Testis (tissue), 2 donors: ENCODE data around the gene LRRC53.

Experiments
- POLR2A ChIP-seq: fragments of 450-650 bp; IDR thresholded peaks from one replicate; pipeline ENCODE4 v1.6.1; 2017; ENCODE audit warnings: antibody characterized with exemption, mild to moderate bottlenecking, moderate library complexity
- TF ChIP-seq, protein P1 (sequence below), 3 experiments: fragments of 450-650 bp in 2 of 3; fragments of 200-600 bp in 1 of 3; sonication (generic) in 1 of 3; IDR thresholded peaks; one replicate each; pipeline ENCODE4 v1.5.1; 2016 to 2019; ENCODE audit warnings: antibody characterized with exemption in 3 of 3, mild to moderate bottlenecking in 2 of 3, moderate library complexity in 1 of 3

DNA sequence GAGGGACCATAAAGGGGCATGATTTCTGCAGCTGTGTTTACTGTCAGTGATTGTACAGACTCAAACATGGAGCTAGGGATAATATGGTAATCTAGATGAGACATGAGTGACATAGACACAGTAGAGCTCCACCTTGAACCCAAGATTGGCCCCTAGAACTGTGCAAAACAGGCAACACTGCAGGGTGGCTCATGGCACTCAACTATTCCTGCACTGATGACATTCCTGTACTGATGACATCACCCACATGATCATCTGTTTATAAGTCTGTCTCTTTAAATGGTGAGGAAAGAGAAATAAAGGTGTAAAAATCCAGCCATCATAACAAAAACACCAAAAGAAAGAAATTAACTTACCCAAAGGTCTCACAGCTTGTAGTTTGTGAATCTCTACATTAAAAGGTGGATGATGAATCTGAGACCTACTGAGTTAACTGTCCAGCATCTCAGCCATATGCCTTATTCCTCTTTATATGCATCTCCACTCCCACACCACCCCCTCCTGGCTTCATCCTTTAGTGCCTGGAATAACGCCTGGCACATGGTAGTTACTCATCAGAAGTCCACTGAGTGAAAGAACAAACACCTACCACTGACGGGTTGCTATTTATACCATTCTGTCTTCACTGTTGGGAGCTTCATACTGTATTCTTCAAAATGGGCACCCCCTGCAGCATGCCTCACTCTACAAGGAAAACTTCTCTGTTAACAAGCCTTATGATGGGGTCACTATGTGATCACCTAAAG is at the start of gene LRRC53:
- TF ChIP-seq, protein P1, sequence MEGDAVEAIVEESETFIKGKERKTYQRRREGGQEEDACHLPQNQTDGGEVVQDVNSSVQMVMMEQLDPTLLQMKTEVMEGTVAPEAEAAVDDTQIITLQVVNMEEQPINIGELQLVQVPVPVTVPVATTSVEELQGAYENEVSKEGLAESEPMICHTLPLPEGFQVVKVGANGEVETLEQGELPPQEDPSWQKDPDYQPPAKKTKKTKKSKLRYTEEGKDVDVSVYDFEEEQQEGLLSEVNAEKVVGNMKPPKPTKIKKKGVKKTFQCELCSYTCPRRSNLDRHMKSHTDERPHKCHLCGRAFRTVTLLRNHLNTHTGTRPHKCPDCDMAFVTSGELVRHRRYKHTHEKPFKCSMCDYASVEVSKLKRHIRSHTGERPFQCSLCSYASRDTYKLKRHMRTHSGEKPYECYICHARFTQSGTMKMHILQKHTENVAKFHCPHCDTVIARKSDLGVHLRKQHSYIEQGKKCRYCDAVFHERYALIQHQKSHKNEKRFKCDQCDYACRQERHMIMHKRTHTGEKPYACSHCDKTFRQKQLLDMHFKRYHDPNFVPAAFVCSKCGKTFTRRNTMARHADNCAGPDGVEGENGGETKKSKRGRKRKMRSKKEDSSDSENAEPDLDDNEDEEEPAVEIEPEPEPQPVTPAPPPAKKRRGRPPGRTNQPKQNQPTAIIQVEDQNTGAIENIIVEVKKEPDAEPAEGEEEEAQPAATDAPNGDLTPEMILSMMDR (IDR thresholded peaks at IDR 0.05): no peak
- no peak for TF ChIP-seq POLR2A
